GM23338 (cell line): ENCODE data around the gene SCN3A. TPM values are rescaled to one million over a fixed set of nuclear protein-coding genes. Genes with fewer than 3 reads are reported as not detected.

ENCODE experiments used
- ATAC-seq: fragments of 200-7000 bp; cut with Tn5 transposase; 3 replicates; pipeline ENCODE4 v1.9.1; 2020
- DNase-seq: peaks from one replicate; pipeline ENCODE4 v3.0.0-alpha.2; 2015; ENCODE audit warnings: low spot score
- H2AFZ ChIP-seq: fragments of 200-600 bp; sonication (generic); 2 replicates; pipeline ENCODE4 v1.8.0; 2016; ENCODE audit warnings: antibody characterized with exemption, mild to moderate bottlenecking, moderate library complexity
- H3F3A ChIP-seq: fragments of 200-600 bp; sonication (generic); replicated peaks from 2 replicates; pipeline ENCODE4 v1.8.0; 2017; ENCODE audit warnings: antibody characterized with exemption, mixed run types, low read depth
- H3K27ac ChIP-seq: fragments of 200-600 bp; sonication (generic); 2 replicates; pipeline ENCODE4 v1.6.1; 2016; ENCODE audit warnings: low read depth
- H3K27me3 ChIP-seq: fragments of 200-600 bp; sonication (generic); 2 replicates; pipeline ENCODE4 v1.8.0; 2016; ENCODE audit warnings: mild to moderate bottlenecking, mixed run types, moderate library complexity; ENCODE audit not compliant: insufficient read depth
- H3K36me3 ChIP-seq: fragments of 200-600 bp; sonication (generic); 2 replicates; pipeline ENCODE4 v1.8.0; 2016; ENCODE audit warnings: mild to moderate bottlenecking; ENCODE audit not compliant: insufficient read depth
- H3K4me1 ChIP-seq: fragments of 200-600 bp; sonication (generic); 2 replicates; pipeline ENCODE4 v1.8.0; 2016; ENCODE audit warnings: mild to moderate bottlenecking, moderate library complexity; ENCODE audit not compliant: insufficient read depth
- H3K4me2 ChIP-seq: fragments of 200-600 bp; sonication (generic); 2 replicates; pipeline ENCODE4 v1.7.1; 2017; ENCODE audit warnings: mixed run types
- H3K4me3 ChIP-seq: fragments of 200-600 bp; sonication (generic); 2 replicates; pipeline ENCODE4 v1.6.1; 2016; ENCODE audit warnings: mixed run types
- H3K79me2 ChIP-seq: fragments of 200-600 bp; sonication (generic); replicated peaks from 2 replicates; pipeline ENCODE4 v1.8.0; 2017; ENCODE audit warnings: mild to moderate bottlenecking; ENCODE audit not compliant: insufficient read depth
- H3K9me2 ChIP-seq: fragments of 200-600 bp; sonication (generic); 2 replicates; pipeline ENCODE4 v1.8.0; 2017; ENCODE audit not compliant: insufficient read depth
- H4K20me1 ChIP-seq: fragments of 200-600 bp; sonication (generic); replicated peaks from 2 replicates; pipeline ENCODE4 v1.8.0; 2017; ENCODE audit warnings: mild to moderate bottlenecking; ENCODE audit not compliant: insufficient read depth
- H3K27ac Mint-ChIP-seq: 2 replicates; pipeline ENCODE4 v1.8.0; 2020; ENCODE audit warnings: inconsistent platforms, mild to moderate bottlenecking, moderate library complexity, mixed read lengths
- H3K27me3 Mint-ChIP-seq: 3 replicates; pipeline ENCODE4 v1.8.0; 2022; ENCODE audit warnings: low read depth, mild to moderate bottlenecking, moderate library complexity, mixed read lengths, inconsistent platforms; ENCODE audit not compliant: insufficient read depth, poor library complexity
- H3K36me3 Mint-ChIP-seq: 3 replicates; pipeline ENCODE4 v1.8.0; 2021; ENCODE audit warnings: low read depth, mild to moderate bottlenecking, inconsistent platforms, moderate library complexity, mixed read lengths
- H3K4me1 Mint-ChIP-seq: 3 replicates; pipeline ENCODE4 v1.8.0; 2020; ENCODE audit warnings: mild to moderate bottlenecking, inconsistent platforms, mixed read lengths
- H3K4me3 Mint-ChIP-seq: 3 replicates; pipeline ENCODE4 v1.8.0; 2021; ENCODE audit warnings: moderate library complexity, mild to moderate bottlenecking, inconsistent platforms, mixed read lengths
- H3K9me3 Mint-ChIP-seq: 3 replicates; pipeline ENCODE4 v1.8.0; 2020; ENCODE audit warnings: moderate library complexity, mild to moderate bottlenecking, inconsistent platforms, mixed read lengths
- CREB1 ChIP-seq: fragments of 250-450 bp; sonication (Bioruptor Pico); IDR thresholded peaks from 2 replicates; pipeline ENCODE4 v1.5.0; 2020; ENCODE audit warnings: low read depth, mild to moderate bottlenecking, moderate library complexity
- EZH2phosphoT487 ChIP-seq: fragments of 200-600 bp; sonication (generic); IDR thresholded peaks from one replicate; pipeline ENCODE4 v1.8.1; 2018; ENCODE audit warnings: antibody characterized with exemption; ENCODE audit not compliant: unreplicated experiment
- JUNB ChIP-seq: IDR thresholded peaks from one replicate; pipeline ENCODE4 v1.6.1; 2016; ENCODE audit warnings: antibody characterized with exemption; ENCODE audit not compliant: unreplicated experiment
- NANOG ChIP-seq: IDR thresholded peaks from 2 replicates; pipeline ENCODE4 v1.6.1; 2016; ENCODE audit warnings: antibody characterized with exemption, borderline replicate concordance
- POLR2AphosphoS5 ChIP-seq: IDR thresholded peaks from 2 replicates; pipeline ENCODE4 v1.6.1; 2016; ENCODE audit warnings: antibody characterized with exemption, low read depth
- STAT1 ChIP-seq: IDR thresholded peaks from one replicate; pipeline ENCODE4 v1.6.1; 2016; ENCODE audit warnings: antibody characterized with exemption; ENCODE audit not compliant: unreplicated experiment
- ZNF114 ChIP-seq: fragments of 250-450 bp; sonication (Bioruptor Pico); IDR thresholded peaks from 2 replicates; pipeline ENCODE4 v1.5.0; 2020; ENCODE audit warnings: mild to moderate bottlenecking, moderate library complexity
- ZNF462 ChIP-seq: fragments of 250-450 bp; sonication (Bioruptor Pico); IDR thresholded peaks from 2 replicates; pipeline ENCODE4 v1.5.0; 2020; ENCODE audit warnings: mild to moderate bottlenecking, moderate library complexity
- polyA plus RNA-seq: library from polyadenylated mRNA; unstranded; fragments of >200 nt; fragmentation: Nextera tagmentation; extraction: Ambion mirVana; gene quantifications from 2 replicates; pipeline ENCODE4 v1.2.1, GENCODE V29; 2016
- total RNA-seq: library from RNA; depleted of rRNA; stranded (reverse); fragments of >200 nt; shearing (Covaris generic); gene quantifications from 2 replicates; pipeline ENCODE4 v1.2.3, GENCODE V29; 2014
- TF ChIP-seq, protein P1 (sequence below), 2 experiments: fragments of 200-600 bp in 1 of 2; sonication (generic) in 1 of 2; conservative IDR thresholded peaks; 2 replicates each; pipeline versions ENCODE4 v1.5.1 to v1.6.1; 2016 to 2017; ENCODE audit warnings: antibody characterized with exemption in 2 of 2, low read depth in 2 of 2, mild to moderate bottlenecking in 2 of 2, moderate library complexity in 1 of 2
- TF ChIP-seq, protein P2 (sequence below): IDR thresholded peaks from 2 replicates; pipeline ENCODE4 v1.6.1; 2016; ENCODE audit warnings: antibody characterized with exemption

SCN3A gene
- total and polyA plus RNA-seq, 2 experiments from 2014 or later, result 0.66 TPM; not detected in 1

DNA sequence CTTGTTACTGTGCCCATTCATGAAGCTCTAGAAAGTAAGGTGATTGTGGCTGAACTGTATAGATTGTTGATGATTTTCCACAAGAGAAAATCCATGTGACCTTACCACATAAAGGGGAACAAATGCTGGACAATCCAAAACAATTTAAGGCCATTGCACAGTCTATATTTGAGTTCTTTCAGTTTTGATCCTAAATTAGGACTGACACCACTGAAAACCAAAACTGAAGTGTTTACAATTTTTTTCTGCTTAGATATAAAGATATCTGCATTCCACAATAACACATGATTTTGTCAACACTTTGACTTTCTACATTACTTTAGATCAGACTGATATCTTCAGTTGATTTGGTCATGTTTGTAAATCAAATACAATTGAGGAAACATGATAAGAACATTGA is 124.9 kb downstream of the SCN3A start:
- ATAC-seq, result no peak
- no peaks in the 10 kb centered on the region for H3K79me2 ChIP-seq

More for the DNA sequence above, 124.9 kb downstream of the SCN3A start:
- Histone ChIP-seq H3K27me3 (no peaks in the 10 kb centered on the region), H2AFZ (no peak overlapping the region), H3K9me2 (0 out of 2 replicates have a peak, but pooled peaks cover under 1% of the 10 kb centered on the region), H3K4me2 (no peak overlapping the region), H3K36me3 (no peaks in the 10 kb centered on the region; the same call in 1 of the 2 replicates), H3K27ac (no peak overlapping the region), H3F3A (no peaks in the 10 kb centered on the region), H4K20me1 (no peaks in the 10 kb centered on the region), H3K4me1 (peaks cover 7% of the 10 kb centered on the region), H3K4me3 (no peak overlapping the region)
- H3K27me3 Mint-ChIP-seq, result peaks cover 2% of the 10 kb centered on the region
- DNase-seq, result no peak
- no peak overlapping the region for H3K27ac Mint-ChIP-seq
- peaks cover 7% of the 10 kb centered on the region for H3K36me3 Mint-ChIP-seq
- H3K9me3 Mint-ChIP-seq, result peaks cover 20% of the 10 kb centered on the region
- no peak overlapping the region for H3K4me3 Mint-ChIP-seq
- no peak for TF ChIP-seq EZH2phosphoT487
- TF ChIP-seq, protein P1, sequence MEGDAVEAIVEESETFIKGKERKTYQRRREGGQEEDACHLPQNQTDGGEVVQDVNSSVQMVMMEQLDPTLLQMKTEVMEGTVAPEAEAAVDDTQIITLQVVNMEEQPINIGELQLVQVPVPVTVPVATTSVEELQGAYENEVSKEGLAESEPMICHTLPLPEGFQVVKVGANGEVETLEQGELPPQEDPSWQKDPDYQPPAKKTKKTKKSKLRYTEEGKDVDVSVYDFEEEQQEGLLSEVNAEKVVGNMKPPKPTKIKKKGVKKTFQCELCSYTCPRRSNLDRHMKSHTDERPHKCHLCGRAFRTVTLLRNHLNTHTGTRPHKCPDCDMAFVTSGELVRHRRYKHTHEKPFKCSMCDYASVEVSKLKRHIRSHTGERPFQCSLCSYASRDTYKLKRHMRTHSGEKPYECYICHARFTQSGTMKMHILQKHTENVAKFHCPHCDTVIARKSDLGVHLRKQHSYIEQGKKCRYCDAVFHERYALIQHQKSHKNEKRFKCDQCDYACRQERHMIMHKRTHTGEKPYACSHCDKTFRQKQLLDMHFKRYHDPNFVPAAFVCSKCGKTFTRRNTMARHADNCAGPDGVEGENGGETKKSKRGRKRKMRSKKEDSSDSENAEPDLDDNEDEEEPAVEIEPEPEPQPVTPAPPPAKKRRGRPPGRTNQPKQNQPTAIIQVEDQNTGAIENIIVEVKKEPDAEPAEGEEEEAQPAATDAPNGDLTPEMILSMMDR (conservative IDR thresholded peaks at IDR 0.05; ENCODE audit: low read depth in 2 of 2), result no peak
- TF ChIP-seq POLR2AphosphoS5, result no peak
- no peak for TF ChIP-seq CREB1
- no peak for TF ChIP-seq ZNF114 (CRISPR knock-in tag)
- no peak for TF ChIP-seq JUNB
- no peak for TF ChIP-seq NANOG
- TF ChIP-seq STAT1, result no peak
- TF ChIP-seq ZNF462, result no peak
- TF ChIP-seq, protein P2, sequence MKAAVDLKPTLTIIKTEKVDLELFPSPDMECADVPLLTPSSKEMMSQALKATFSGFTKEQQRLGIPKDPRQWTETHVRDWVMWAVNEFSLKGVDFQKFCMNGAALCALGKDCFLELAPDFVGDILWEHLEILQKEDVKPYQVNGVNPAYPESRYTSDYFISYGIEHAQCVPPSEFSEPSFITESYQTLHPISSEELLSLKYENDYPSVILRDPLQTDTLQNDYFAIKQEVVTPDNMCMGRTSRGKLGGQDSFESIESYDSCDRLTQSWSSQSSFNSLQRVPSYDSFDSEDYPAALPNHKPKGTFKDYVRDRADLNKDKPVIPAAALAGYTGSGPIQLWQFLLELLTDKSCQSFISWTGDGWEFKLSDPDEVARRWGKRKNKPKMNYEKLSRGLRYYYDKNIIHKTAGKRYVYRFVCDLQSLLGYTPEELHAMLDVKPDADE, result no peak
- peaks cover 3% of the 10 kb centered on the region; the same call in 2 of the 3 replicates for H3K4me1 Mint-ChIP-seq
